ENCODE measurements around the gene LAMB3.
A peak's percentile ranks its signal among the peaks of the same experiment; 100 is the strongest.

The LAMB3 gene

DNA sequence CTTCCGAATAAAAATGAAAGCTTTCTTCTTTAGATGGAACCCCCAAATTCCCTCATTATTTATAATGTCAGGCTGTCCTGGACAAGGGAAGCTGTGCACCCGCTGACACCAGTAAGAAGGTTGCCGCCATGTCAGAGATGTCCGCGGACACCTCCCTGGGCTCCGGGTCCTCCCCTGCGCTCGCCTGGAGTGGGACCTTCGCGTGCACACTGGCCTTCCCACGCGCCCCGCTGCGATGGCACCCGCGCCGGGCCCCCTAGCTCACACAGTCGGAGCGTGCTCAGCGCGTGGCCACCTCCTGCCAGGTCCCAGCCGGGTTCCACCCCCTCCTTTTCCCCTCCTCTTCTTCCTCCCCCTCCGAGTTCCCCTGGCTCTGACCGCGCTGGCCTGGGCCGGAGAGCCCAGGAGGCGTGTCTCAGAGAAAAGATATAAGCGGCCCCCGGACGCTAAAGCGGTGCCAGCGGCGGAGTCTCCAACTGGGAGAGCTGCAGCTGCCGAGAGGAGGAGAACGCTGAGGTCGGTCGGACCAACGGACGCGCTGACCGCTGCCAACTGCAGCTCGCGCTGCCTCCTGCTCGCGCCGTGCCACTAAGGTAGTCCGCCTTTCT, 22.8 kb upstream of the LAMB3 start, which contains the start of gene G0S2:
Gene G0S2 (plus strand): TSS at position 456 of the 608 bp plus-strand sequence. CDS start 273 bp downstream, outside the sequence.
- Histone ChIP-seq H2AFZ (ENCODE audit: low read depth, low read length) (peak within 1 kb of the TSS; percentile 11), H3K4me1 (ENCODE audit: insufficient read depth, low read length) (no peaks in the 10 kb centered on the region), H3K9me3 (ENCODE audit: low read length) (no peaks in the 10 kb centered on the region), H3K27me3 (ENCODE audit: insufficient read depth, low read length) (peaks cover 56% of the 10 kb centered on the region), H3K36me3 (ENCODE audit: insufficient read depth, low read length) (no peaks in the 10 kb centered on the region), H3K4me3 (ENCODE audit: low read length) (peak within 1 kb of the TSS; percentile 4)

DNA sequence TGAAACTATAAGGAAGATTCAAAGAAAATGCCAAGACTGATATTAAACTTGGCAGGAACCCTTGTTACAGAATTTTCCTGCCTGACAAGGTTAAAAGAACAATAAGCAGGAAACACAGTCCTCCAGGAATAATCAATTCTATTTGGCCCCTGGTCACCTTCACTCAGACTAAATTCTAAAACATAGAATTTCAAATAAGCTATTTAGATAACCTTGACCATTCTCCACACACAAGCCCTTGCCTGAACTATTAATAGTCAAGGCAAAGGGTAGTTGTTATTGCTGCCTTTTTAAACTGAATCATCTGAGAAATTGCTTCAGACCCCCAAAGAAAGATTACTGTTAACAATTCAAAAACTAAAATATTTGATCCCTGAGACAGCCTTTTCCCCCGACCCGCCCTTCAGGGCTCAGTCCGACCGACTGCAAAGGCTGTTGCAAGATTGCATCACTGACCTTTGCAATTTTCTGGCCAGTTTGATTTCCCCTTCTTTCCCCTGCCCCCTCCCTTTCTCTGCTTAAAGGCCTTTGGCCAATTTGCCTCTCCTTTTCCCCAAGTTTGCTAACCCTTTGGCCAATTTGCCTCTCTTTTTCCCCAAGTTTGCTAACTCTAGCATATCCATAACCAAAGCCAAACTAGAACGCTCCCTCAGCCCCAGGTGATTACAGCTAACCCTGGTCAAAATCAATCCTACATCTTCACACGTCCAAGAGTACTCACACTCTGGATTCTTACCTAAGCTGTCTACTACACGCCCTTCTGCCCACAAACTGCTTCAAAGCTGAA, 21.6 kb upstream of the LAMB3 start:
- Histone ChIP-seq H3K27me3 (ENCODE audit: insufficient read depth, low read length) (peaks cover 55% of the 10 kb centered on the region), H3K4me3 (ENCODE audit: low read length) (no peak overlapping the region), H3K4me1 (ENCODE audit: insufficient read depth, low read length) (no peaks in the 10 kb centered on the region), H3K9me3 (ENCODE audit: low read length) (no peaks in the 10 kb centered on the region), H3K36me3 (ENCODE audit: insufficient read depth, low read length) (no peaks in the 10 kb centered on the region), H2AFZ (ENCODE audit: low read depth, low read length) (no peak overlapping the region)

DNA sequence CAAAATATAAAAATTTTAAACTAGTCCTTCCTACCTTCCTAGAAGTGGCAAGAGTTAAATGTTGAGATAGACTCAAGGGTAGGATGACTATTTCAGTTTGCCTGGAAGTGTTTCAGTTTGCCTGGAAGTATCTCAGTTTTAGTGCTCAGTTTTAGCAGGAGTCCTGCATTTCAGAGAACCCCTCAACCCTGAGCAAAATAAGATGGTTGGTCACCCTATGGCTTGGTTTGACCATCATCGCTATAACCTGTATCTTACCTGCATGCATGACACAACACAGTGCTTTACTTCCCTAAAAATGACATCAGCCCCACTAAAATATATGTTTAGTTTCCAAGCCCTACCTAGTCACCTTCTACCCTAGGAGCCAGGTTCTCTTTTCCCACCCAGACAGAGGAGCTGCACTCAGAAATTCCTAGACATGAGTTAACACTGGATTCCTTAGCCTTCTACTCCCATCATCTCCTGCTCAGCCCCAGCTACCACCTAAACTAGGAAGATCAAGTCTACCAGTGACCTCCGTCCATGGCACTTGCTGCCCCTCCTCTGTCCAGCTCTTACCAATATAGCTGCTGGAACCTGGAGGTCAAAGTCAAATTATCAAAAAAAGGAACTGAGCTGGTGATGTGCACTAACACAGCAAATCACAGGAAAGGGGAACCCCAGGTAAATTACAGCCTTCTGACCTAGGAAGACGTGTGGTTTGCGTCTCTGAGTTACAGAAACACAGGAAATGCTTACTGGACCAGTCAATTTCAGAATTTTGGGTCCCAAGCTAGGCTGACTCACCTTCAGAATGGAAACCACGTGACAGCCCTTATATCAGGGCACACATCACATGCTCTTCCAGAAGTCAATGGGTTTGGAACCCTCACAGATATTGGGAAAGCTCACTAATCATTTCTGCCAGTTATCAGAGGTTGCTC, 20.7 kb upstream of the LAMB3 start:
- H3K4me3 ChIP-seq (ENCODE audit: low read length), result no peak overlapping the region
- H3K36me3 ChIP-seq (ENCODE audit: insufficient read depth, low read length), result no peaks in the 10 kb centered on the region
- no peak overlapping the region for H2AFZ ChIP-seq (ENCODE audit: low read depth, low read length)
- peaks cover 51% of the 10 kb centered on the region for H3K27me3 ChIP-seq (ENCODE audit: insufficient read depth, low read length)
- no peaks in the 10 kb centered on the region for H3K9me3 ChIP-seq (ENCODE audit: low read length)
- no peaks in the 10 kb centered on the region for H3K4me1 ChIP-seq (ENCODE audit: insufficient read depth, low read length)

DNA sequence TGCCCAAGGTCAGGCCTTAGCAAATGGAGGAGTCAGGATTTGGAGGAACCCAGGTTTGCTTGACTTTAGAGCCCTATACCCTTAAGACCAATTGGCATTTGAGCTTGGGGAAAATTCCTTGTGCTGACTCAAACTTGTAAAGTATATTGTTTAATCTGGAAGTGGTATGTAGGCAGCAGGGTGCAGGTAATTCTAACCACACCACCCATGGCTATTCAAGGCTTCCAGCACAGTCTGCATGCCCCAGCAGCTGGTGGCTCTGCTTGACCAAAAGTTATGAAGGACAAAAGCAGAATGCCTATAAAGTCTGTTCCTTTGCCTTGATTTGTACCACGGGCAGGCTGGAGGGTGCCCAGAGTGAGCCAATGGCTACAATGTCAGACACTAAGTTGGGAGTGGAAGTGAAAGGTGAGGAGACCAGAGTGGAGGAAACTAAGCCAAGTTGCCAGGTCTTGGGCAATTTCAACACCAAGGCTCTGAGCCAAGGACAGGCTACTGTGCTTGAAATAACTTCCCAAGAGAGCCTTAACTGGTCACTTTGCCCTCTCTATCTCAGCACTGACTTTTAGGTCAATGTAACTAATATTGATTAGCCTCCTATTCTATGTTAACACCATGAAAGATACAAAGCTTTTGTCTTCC, 18.3 kb upstream of the LAMB3 start:
- H3K4me1 ChIP-seq (ENCODE audit: insufficient read depth, low read length), result no peaks in the 10 kb centered on the region
- no peaks in the 10 kb centered on the region for H3K9me3 ChIP-seq (ENCODE audit: low read length)
- peaks cover 28% of the 10 kb centered on the region for H3K27me3 ChIP-seq (ENCODE audit: insufficient read depth, low read length)
- H3K36me3 ChIP-seq (ENCODE audit: insufficient read depth, low read length), result no peaks in the 10 kb centered on the region
- no peak overlapping the region for H3K4me3 ChIP-seq (ENCODE audit: low read length)
- H2AFZ ChIP-seq (ENCODE audit: low read depth, low read length), result no peak overlapping the region

DNA sequence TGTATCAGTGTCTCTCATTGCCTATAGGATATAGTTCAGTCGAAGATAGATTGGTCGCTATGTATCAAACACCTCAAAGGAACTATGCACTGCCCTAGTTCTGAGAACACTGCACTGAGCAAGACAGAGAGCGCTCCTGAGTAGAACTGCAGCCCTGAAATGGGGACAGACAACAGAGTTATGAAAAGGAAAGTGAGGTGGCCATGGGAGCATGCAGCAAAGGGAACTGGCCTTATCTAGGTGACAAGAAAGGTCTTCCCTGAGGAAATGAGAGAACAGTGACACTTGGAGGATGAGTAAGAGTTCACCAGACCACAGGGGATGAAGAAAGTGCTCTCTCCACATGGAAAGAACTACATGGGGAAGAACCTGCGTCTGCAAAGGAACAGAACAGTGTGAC, 15.5 kb upstream of the LAMB3 start:
- no peak overlapping the region for H2AFZ ChIP-seq (ENCODE audit: low read depth, low read length)
- peaks cover 3% of the 10 kb centered on the region for H3K27me3 ChIP-seq (ENCODE audit: insufficient read depth, low read length)
- no peaks in the 10 kb centered on the region for H3K4me1 ChIP-seq (ENCODE audit: insufficient read depth, low read length)
- no peak overlapping the region for H3K4me3 ChIP-seq (ENCODE audit: low read length)
- H3K9me3 ChIP-seq (ENCODE audit: low read length), result no peaks in the 10 kb centered on the region
- no peaks in the 10 kb centered on the region for H3K36me3 ChIP-seq (ENCODE audit: insufficient read depth, low read length)

DNA sequence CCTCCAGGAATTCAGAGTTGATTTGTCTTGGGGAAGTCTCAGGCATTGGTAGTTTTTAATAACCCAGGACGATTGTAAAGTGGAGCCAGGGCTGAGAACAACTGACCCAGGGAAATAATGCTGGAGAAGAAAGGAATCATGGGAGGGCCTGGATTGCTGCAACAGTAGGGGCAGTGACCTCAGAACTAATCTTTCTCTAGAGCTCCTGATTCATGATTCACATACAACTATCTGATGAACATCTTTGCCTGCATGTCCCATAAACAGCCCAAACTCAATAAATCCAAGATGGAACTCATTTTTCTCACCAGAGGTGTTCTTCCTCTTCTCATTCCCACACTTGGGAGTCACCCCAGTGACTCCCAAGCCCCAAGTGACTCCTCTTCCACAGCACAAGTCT, 14.9 kb upstream of the LAMB3 start:
- no peaks in the 10 kb centered on the region for H3K4me1 ChIP-seq (ENCODE audit: insufficient read depth, low read length)

DNA sequence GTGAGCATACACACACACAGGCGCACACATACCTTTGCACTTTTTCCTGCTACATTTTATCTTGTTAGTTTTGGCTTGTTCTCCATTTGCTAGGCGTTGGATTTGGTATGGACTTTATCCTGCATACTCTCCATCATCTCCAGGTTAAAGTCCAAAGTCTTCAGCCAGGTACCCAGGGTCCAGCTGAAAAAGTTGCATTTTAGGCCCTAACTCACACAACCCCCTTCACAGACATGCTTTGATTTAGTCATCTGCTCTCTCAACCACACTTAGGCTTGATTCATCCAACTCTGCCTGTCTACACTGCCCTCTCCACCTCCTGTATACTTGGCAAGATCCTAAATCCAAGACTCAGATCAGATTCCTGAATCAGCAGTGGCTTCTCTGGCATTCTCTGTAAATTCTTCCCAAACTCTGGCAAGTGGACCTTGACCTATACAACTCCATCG, 10.7 kb upstream of the LAMB3 start:
- no peaks in the 10 kb centered on the region for H3K9me3 ChIP-seq (ENCODE audit: low read length)
- peaks cover 2% of the 10 kb centered on the region for H3K4me1 ChIP-seq (ENCODE audit: insufficient read depth, low read length)
- no peaks in the 10 kb centered on the region for H3K27me3 ChIP-seq (ENCODE audit: insufficient read depth, low read length)
- H2AFZ ChIP-seq (ENCODE audit: low read depth, low read length), result no peak overlapping the region
- H3K4me3 ChIP-seq (ENCODE audit: low read length), result no peak overlapping the region
- no peaks in the 10 kb centered on the region for H3K36me3 ChIP-seq (ENCODE audit: insufficient read depth, low read length)

More for the DNA sequence above, 14.9 kb upstream of the LAMB3 start:
- Histone ChIP-seq H3K36me3 (ENCODE audit: insufficient read depth, low read length) (no peaks in the 10 kb centered on the region), H3K4me3 (ENCODE audit: low read length) (no peak overlapping the region), H3K9me3 (ENCODE audit: low read length) (no peaks in the 10 kb centered on the region), H3K27me3 (ENCODE audit: insufficient read depth, low read length) (peaks cover 3% of the 10 kb centered on the region), H2AFZ (ENCODE audit: low read depth, low read length) (no peak overlapping the region)

DNA sequence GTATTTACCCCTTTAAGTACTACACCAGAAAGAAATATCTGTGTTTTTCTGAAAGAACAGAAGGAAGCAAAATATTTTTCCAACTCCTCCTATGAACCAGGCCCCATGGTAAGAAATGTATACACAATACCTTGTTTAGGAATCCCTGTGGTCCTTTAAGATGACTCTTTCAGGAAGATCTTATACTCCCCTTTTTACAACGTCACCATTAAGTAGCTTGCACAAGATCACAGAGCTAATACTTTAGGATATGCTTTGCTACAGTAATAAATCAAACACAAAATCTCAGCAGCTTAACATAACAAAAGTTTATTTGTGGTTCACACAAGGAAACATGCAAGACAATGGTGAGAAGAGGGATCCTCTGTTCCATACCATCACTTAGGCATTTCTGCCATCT, 8.8 kb upstream of the LAMB3 start:
- Histone ChIP-seq H3K4me3 (ENCODE audit: low read length) (no peak overlapping the region), H3K36me3 (ENCODE audit: insufficient read depth, low read length) (no peaks in the 10 kb centered on the region)

DNA sequence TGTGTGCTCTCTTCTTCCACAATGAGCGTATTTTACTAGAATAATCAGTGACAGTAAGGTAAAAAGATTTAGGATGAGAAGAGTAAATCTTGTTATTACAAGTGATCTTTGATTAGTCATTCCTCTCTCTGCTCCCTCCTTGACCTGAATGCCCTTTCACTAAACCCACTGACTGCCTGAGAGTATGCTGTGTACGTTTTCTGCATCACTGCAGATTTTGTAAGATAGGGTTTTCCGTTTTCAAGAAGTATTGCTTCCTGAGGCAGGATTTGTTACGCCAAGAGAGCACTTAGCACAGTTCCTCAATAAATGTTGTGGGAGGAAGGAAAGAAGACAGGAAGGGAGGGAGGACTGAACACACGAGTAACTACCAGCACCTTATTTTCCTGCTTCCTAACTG, 7.7 kb upstream of the LAMB3 start:
- no peaks in the 10 kb centered on the region for H3K36me3 ChIP-seq (ENCODE audit: insufficient read depth, low read length)
- H3K4me1 ChIP-seq (ENCODE audit: insufficient read depth, low read length), result peaks cover 2% of the 10 kb centered on the region
- no peaks in the 10 kb centered on the region for H3K9me3 ChIP-seq (ENCODE audit: low read length)
- no peaks in the 10 kb centered on the region for H3K27me3 ChIP-seq (ENCODE audit: insufficient read depth, low read length)
- H3K4me3 ChIP-seq (ENCODE audit: low read length), result no peak overlapping the region
- H2AFZ ChIP-seq (ENCODE audit: low read depth, low read length), result no peak overlapping the region

More for the DNA sequence above, 8.8 kb upstream of the LAMB3 start:
- Histone ChIP-seq H2AFZ (ENCODE audit: low read depth, low read length) (no peak overlapping the region), H3K27me3 (ENCODE audit: insufficient read depth, low read length) (no peaks in the 10 kb centered on the region), H3K4me1 (ENCODE audit: insufficient read depth, low read length) (peaks cover 2% of the 10 kb centered on the region), H3K9me3 (ENCODE audit: low read length) (no peaks in the 10 kb centered on the region)

DNA sequence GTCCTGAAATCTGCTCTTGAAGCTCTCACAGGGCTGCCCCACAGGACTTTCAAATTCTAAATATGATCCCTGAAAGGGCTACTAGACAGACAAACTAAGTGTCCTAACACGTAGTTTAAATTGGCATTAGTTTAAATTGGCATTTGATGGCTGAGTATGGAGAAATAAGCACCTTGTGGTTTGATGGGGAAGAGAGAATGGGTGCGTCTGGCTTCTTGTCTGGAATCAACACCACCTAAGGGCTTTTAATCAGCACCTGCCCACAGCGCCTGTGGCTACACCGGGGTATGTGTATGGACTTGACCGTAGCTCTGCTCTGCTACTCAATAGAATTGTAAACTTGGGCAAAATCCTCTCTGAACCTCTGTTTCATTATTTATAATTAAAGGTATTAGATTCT, 5.7 kb upstream of the LAMB3 start:
- no peak overlapping the region for H2AFZ ChIP-seq (ENCODE audit: low read depth, low read length)
- peaks cover 2% of the 10 kb centered on the region for H3K4me1 ChIP-seq (ENCODE audit: insufficient read depth, low read length)
- H3K27me3 ChIP-seq (ENCODE audit: insufficient read depth, low read length), result no peaks in the 10 kb centered on the region
- no peaks in the 10 kb centered on the region for H3K36me3 ChIP-seq (ENCODE audit: insufficient read depth, low read length)
- H3K4me3 ChIP-seq (ENCODE audit: low read length), result no peak overlapping the region
- no peaks in the 10 kb centered on the region for H3K9me3 ChIP-seq (ENCODE audit: low read length)

DNA sequence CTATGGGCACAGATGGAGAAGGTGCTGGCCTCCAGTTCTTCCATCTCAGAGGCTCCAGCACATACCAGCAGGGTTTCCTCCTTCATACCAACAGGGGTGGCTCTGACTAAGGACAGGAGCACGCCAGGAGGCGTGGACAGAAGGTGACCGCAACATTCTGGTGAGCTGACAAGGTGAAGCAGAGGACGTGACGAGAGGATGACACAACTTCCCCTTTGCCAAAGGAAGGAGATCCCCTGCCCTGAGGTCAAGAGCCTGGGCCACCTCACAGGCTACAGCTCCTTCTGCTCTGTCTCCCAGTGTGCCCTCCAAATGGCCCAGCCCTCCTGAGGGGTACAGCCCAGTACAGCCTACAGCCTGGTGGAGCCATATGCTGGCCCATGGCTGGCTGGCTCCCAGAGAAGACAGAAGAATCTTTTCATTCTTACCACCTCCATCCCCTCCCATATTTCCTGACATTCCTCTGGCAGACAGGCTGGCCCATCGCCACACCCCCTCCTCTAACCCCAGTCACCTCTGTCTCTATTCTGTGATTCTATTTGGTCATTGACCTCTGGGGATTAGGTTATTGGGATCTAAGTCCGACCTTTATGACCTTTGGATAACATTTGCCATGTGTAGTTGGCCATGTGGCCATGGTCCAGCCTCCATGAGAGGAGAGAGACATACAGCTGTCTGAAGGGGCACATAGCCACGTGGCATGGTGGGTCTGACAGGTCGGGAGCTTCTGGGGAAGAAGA, 5.1 kb upstream of the LAMB3 start:
- H3K36me3 ChIP-seq (ENCODE audit: insufficient read depth, low read length), result no peaks in the 10 kb centered on the region
- no peak overlapping the region for H2AFZ ChIP-seq (ENCODE audit: low read depth, low read length)
- H3K4me1 ChIP-seq (ENCODE audit: insufficient read depth, low read length), result peaks cover 2% of the 10 kb centered on the region
- H3K9me3 ChIP-seq (ENCODE audit: low read length), result no peaks in the 10 kb centered on the region
- H3K4me3 ChIP-seq (ENCODE audit: low read length), result no peak overlapping the region
- no peaks in the 10 kb centered on the region for H3K27me3 ChIP-seq (ENCODE audit: insufficient read depth, low read length)

Data from neuron (in vitro differentiated cells).